Body of pancreas (tissue), 4 donors: ENCODE data around the gene DUSP3.

Experiments used
- POLR2A ChIP-seq, 3 donors: fragments of 450-650 bp; IDR thresholded peaks; one replicate each; pipeline ENCODE4 v1.6.1; 2016; ENCODE audit warnings: antibody characterized with exemption in 3 of 3, mild to moderate bottlenecking in 2 of 3
- TF ChIP-seq, protein P1 (sequence below), 7 experiments: fragments of 450-650 bp in 4 of 7; fragments of 200-600 bp in 3 of 7; sonication (generic) in 3 of 7; IDR thresholded peaks; one replicate each; pipeline ENCODE4 v1.5.1; 2016 to 2019; ENCODE audit warnings: antibody characterized with exemption in 7 of 7

DNA sequence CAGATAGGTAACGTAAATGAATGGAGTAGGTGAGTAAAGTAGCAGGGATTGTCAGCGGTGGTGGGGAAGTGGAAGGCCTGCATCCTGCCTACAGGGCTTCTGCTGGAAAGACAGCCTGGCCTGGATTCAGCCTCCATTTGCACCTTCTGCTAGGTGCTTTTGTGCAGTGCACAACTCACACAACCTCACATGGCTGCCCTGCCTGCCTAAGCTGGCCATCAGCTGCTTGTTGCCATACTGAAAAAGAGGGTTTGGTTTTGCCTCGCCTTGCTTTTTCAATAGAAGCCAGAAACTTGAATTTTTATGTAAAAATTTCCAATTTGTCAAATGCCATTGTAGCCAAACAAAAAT is 56.5 kb downstream of the DUSP3 start:
- TF ChIP-seq, protein P1, sequence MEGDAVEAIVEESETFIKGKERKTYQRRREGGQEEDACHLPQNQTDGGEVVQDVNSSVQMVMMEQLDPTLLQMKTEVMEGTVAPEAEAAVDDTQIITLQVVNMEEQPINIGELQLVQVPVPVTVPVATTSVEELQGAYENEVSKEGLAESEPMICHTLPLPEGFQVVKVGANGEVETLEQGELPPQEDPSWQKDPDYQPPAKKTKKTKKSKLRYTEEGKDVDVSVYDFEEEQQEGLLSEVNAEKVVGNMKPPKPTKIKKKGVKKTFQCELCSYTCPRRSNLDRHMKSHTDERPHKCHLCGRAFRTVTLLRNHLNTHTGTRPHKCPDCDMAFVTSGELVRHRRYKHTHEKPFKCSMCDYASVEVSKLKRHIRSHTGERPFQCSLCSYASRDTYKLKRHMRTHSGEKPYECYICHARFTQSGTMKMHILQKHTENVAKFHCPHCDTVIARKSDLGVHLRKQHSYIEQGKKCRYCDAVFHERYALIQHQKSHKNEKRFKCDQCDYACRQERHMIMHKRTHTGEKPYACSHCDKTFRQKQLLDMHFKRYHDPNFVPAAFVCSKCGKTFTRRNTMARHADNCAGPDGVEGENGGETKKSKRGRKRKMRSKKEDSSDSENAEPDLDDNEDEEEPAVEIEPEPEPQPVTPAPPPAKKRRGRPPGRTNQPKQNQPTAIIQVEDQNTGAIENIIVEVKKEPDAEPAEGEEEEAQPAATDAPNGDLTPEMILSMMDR (IDR thresholded peaks at IDR 0.05) = no peak
- TF ChIP-seq POLR2A (IDR thresholded peaks at IDR 0.05) = no peak
